GM06990 (cell line): ENCODE results near the gene MAGI1.

ENCODE experiments used
- DNase-seq: peaks from one replicate; pipeline ENCODE4 v3.0.0-alpha.2; 2011; ENCODE audit not compliant: insufficient read length; ENCODE audit errors: extremely low read depth
- H3K27me3 ChIP-seq: replicated peaks from 2 replicates; pipeline ENCODE4 v1.6.0; 2011; ENCODE audit warnings: low read length; ENCODE audit not compliant: control insufficient read depth, insufficient read depth
- H3K36me3 ChIP-seq: 2 replicates; pipeline ENCODE4 v1.5.1; 2011; ENCODE audit warnings: low read length; ENCODE audit not compliant: control insufficient read depth, insufficient read depth
- H3K4me3 ChIP-seq: replicated peaks from 2 replicates; pipeline ENCODE4 v1.5.1; 2011; ENCODE audit warnings: low read depth, mild to moderate bottlenecking, control low read depth, low read length
- CTCF ChIP-seq: IDR thresholded peaks from 2 replicates; pipeline ENCODE4 v1.5.1; 2011; ENCODE audit warnings: low read length, control low read depth, mild to moderate bottlenecking, inconsistent platforms; ENCODE audit not compliant: insufficient read depth, poor library complexity, severe bottlenecking

Gene MAGI1

GRCh38 chr3:65584913-65585312 is 453.8 kb downstream of the MAGI1 start:
- Histone ChIP-seq H3K27me3 (no peaks in the 10 kb centered on the region), H3K36me3 (no peaks in the 10 kb centered on the region), H3K4me3 (no peak overlapping the region)
- DNase-seq, result no peak
- no peak for TF ChIP-seq CTCF

- no peak for TF ChIP-seq CTCF
- H3K27me3 ChIP-seq, result no peaks in the 10 kb centered on the region
- no peaks in the 10 kb centered on the region for H3K36me3 ChIP-seq
- no peak overlapping the region for H3K4me3 ChIP-seq
- no peak for DNase-seq
These were observed 454.7 kb downstream of the MAGI1 start for GRCh38 chr3:65584002-65584401.

GRCh38 chr3:65583188-65583587 is 455.5 kb downstream of the MAGI1 start:
- TF ChIP-seq CTCF, result no peak
- Histone ChIP-seq H3K4me3 (no peak overlapping the region), H3K36me3 (no peaks in the 10 kb centered on the region), H3K27me3 (no peaks in the 10 kb centered on the region)
- DNase-seq, result no peak

- DNase-seq, result no peak
- Histone ChIP-seq H3K36me3 (no peaks in the 10 kb centered on the region), H3K27me3 (no peaks in the 10 kb centered on the region), H3K4me3 (no peak overlapping the region)
- TF ChIP-seq CTCF, result no peak
These were observed 456.6 kb downstream of the MAGI1 start for GRCh38 chr3:65582012-65582717.

GRCh38 chr3:65581313-65581712 is 457.4 kb downstream of the MAGI1 start:
- TF ChIP-seq CTCF, result no peak
- Histone ChIP-seq H3K4me3 (no peak overlapping the region), H3K36me3 (no peaks in the 10 kb centered on the region), H3K27me3 (no peaks in the 10 kb centered on the region)
- DNase-seq, result no peak

- no peak for DNase-seq
- no peak overlapping the region for H3K4me3 ChIP-seq
- H3K27me3 ChIP-seq, result no peaks in the 10 kb centered on the region
- H3K36me3 ChIP-seq, result no peaks in the 10 kb centered on the region
- no peak for TF ChIP-seq CTCF
These were observed 459.9 kb downstream of the MAGI1 start for GRCh38 chr3:65578861-65579260.
